ENCODE measurements around the gene ACAT2.

DNA sequence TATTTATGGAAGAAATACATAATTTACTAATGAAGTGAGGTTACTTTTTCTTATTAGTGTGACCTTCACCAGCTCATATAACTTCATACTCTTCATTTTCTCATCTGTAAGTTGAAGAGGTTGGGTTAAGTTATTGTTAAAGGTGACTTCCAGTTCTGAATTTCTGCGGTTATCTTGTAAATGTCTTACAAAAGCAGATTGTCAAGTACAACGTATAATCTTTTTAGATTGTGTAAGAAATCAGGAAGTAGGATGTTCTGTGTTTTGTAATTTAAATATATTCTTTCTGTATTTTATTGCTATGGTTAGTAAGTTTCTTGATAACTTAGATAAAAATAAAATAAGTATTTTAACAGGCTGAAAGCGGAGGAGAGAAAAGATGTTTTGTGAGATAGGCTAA is 22.5 kb upstream of the ACAT2 start:
- TF ChIP-seq, protein P1, sequence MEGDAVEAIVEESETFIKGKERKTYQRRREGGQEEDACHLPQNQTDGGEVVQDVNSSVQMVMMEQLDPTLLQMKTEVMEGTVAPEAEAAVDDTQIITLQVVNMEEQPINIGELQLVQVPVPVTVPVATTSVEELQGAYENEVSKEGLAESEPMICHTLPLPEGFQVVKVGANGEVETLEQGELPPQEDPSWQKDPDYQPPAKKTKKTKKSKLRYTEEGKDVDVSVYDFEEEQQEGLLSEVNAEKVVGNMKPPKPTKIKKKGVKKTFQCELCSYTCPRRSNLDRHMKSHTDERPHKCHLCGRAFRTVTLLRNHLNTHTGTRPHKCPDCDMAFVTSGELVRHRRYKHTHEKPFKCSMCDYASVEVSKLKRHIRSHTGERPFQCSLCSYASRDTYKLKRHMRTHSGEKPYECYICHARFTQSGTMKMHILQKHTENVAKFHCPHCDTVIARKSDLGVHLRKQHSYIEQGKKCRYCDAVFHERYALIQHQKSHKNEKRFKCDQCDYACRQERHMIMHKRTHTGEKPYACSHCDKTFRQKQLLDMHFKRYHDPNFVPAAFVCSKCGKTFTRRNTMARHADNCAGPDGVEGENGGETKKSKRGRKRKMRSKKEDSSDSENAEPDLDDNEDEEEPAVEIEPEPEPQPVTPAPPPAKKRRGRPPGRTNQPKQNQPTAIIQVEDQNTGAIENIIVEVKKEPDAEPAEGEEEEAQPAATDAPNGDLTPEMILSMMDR (conservative IDR thresholded peaks at IDR 0.05), result no peak
- no peak for TF ChIP-seq ZFX (IDR thresholded peaks at IDR 0.05)
